A673 (cell line): ENCODE data around the gene ATF5. TPM values are rescaled to one million over a fixed set of nuclear protein-coding genes. Genes with fewer than 3 reads are reported as not detected.

Experiments used
- BruUV-seq: library from RNA; stranded (reverse); fragments of 400-500 nt; replicated peaks from 2 replicates; lab custom pipeline; 2021; lab: Mats Ljungman, UMichigan
- CTCF ChIA-PET: fragments of 300-600 bp; sonication (Branson Sonifier 250); formaldehyde crosslinking; loops from one replicate; lab custom pipeline; 2022; ENCODE audit warnings: antibody characterized with exemption; lab: Charles Lee
- POLR2A ChIA-PET: fragments of 300-600 bp; sonication (Branson Sonifier 250); formaldehyde crosslinking; loops from one replicate; lab custom pipeline; 2022; ENCODE audit warnings: antibody characterized with exemption; ENCODE audit not compliant: low non-redundant PET; lab: Charles Lee
- DNase-seq: peaks from one replicate; pipeline ENCODE4 v3.0.0-alpha.2; 2015; ENCODE audit warnings: low spot score
- H3K27ac ChIP-seq: fragments of 200-600 bp; sonication (generic); 2 replicates; pipeline ENCODE4 v1.5.1; 2016; ENCODE audit warnings: mixed run types, low read depth, mild to moderate bottlenecking, mixed read lengths, antibody characterized with exemption, low read length; ENCODE audit not compliant: poor library complexity, severe bottlenecking
- H3K27me3 ChIP-seq: fragments of 200-600 bp; sonication (generic); replicated peaks from 2 replicates; pipeline ENCODE4 v1.6.1; 2017; ENCODE audit warnings: mixed run types, low read depth, mild to moderate bottlenecking, mixed read lengths, antibody characterized with exemption, low read length; ENCODE audit not compliant: insufficient read depth, poor library complexity
- H3K36me3 ChIP-seq: fragments of 200-600 bp; sonication (generic); 2 replicates; pipeline ENCODE4 v1.6.1; 2016; ENCODE audit warnings: mixed run types, mild to moderate bottlenecking, mixed read lengths, antibody characterized with exemption, low read length; ENCODE audit not compliant: insufficient read depth, poor library complexity, severe bottlenecking
- H3K4me1 ChIP-seq: fragments of 200-600 bp; sonication (generic); 2 replicates; pipeline ENCODE4 v1.6.1; 2017; ENCODE audit warnings: mixed run types, mild to moderate bottlenecking, mixed read lengths, antibody characterized with exemption, low read length; ENCODE audit not compliant: insufficient read depth, poor library complexity, severe bottlenecking
- H3K4me3 ChIP-seq: fragments of 200-600 bp; sonication (generic); 2 replicates; pipeline ENCODE4 v1.5.1; 2016; ENCODE audit warnings: low read depth, mixed run types, mild to moderate bottlenecking, mixed read lengths, low read length; ENCODE audit not compliant: poor library complexity, severe bottlenecking
- H3K9me3 ChIP-seq: fragments of 200-600 bp; sonication (generic); 2 replicates; pipeline ENCODE4 v1.6.1; 2016; ENCODE audit warnings: mixed run types, low read depth, mild to moderate bottlenecking, mixed read lengths, antibody characterized with exemption, low read length; ENCODE audit not compliant: poor library complexity, severe bottlenecking
- EZH2 ChIP-seq: fragments of 200-600 bp; sonication (generic); IDR thresholded peaks from 2 replicates; pipeline ENCODE4 v1.6.1; 2017; ENCODE audit warnings: borderline replicate concordance, low read depth, mild to moderate bottlenecking, mixed read lengths, antibody characterized with exemption, low read length; ENCODE audit not compliant: poor library complexity, severe bottlenecking
- intact Hi-C: fragments of 100-400 bp; cut with micrococcal nuclease; formaldehyde crosslinking; loops from one replicate; pipeline ENCODE4 v1.10.0; 2022; ENCODE audit not compliant: unreplicated experiment
- total RNA-seq: library from RNA; stranded (reverse); gene quantifications from 2 replicates; pipeline ENCODE4 v1.2.3, GENCODE V29; 2021
- TF ChIP-seq, protein P1 (sequence below): fragments of 300-800, 200-600 bp; sonication (generic); conservative IDR thresholded peaks from 2 replicates; pipeline ENCODE4 v1.5.1; 2017; ENCODE audit warnings: low read depth, mild to moderate bottlenecking, antibody characterized with exemption, low read length, moderate library complexity, mixed read lengths

Gene ATF5
- total RNA-seq, 1 experiment from 2014 or later = 302 TPM

DNA sequence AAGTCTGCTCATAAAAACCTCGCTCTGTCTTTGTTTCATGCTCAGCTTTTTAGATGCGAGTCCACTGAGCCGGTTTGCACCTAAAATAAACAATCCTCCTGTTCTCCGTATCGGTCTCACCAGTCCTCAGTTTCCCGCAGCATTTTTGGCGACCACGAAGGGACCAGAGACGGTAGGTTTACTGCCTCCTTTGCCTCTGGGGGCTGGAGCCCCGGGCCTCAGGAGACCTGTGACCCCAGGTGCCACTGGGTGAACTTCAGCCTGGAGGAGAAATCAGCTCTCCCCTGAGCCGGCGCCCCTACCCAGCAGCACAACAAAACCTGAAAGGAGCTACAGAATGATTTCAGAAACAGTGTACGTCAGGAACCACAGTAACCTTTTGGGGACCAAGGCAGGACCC lies 23.9 kb downstream of the ATF5 start:
- no peaks in the 10 kb centered on the region for H3K27me3 ChIP-seq

DNA sequence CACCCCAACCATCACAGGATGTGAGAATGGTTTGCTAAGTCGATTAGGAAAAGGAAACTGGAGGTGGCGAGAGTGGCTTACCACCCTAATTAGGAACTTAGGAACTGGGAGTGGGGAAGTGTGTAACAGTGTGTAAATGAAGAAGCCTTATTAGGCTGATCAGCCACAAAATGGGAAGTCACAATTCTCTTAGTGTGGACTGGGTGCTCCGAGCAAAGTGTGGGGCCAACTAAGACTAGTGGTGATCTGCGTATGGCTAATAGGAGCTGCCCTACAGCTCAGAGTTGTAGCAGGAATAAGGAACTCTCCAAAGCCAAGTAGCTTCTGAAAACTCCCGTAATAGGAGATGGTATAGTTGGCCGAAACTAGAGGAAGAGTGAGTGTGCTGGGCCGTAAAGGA lies 24.4 kb downstream of the ATF5 start:
- TF ChIP-seq EZH2 = no peak
- TF ChIP-seq, protein P1, sequence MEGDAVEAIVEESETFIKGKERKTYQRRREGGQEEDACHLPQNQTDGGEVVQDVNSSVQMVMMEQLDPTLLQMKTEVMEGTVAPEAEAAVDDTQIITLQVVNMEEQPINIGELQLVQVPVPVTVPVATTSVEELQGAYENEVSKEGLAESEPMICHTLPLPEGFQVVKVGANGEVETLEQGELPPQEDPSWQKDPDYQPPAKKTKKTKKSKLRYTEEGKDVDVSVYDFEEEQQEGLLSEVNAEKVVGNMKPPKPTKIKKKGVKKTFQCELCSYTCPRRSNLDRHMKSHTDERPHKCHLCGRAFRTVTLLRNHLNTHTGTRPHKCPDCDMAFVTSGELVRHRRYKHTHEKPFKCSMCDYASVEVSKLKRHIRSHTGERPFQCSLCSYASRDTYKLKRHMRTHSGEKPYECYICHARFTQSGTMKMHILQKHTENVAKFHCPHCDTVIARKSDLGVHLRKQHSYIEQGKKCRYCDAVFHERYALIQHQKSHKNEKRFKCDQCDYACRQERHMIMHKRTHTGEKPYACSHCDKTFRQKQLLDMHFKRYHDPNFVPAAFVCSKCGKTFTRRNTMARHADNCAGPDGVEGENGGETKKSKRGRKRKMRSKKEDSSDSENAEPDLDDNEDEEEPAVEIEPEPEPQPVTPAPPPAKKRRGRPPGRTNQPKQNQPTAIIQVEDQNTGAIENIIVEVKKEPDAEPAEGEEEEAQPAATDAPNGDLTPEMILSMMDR = no peak
- Histone ChIP-seq H3K27me3 (no peaks in the 10 kb centered on the region), H3K4me1 (no peaks in the 10 kb centered on the region), H3K36me3 (no peaks in the 10 kb centered on the region), H3K27ac (no peak overlapping the region), H3K9me3 (no peaks in the 10 kb centered on the region), H3K4me3 (no peak overlapping the region)
- DNase-seq = no peak
- CTCF ChIA-PET = no interaction called here
- POLR2A ChIA-PET = no interaction called here
- no TSS peak for BruUV-seq
- intact Hi-C loops = no loop called here

More for the DNA sequence above, 23.9 kb downstream of the ATF5 start:
- intact Hi-C loops = no loop called here
- ChIA-PET CTCF (no interaction called here), POLR2A (no interaction called here)
- DNase-seq = no peak
- Histone ChIP-seq H3K4me3 (no peak overlapping the region), H3K4me1 (no peaks in the 10 kb centered on the region), H3K27ac (no peak overlapping the region), H3K36me3 (no peaks in the 10 kb centered on the region), H3K9me3 (no peaks in the 10 kb centered on the region)
- TF ChIP-seq EZH2 = no peak
- TF ChIP-seq, protein P1 = no peak
- no TSS peak for BruUV-seq

DNA sequence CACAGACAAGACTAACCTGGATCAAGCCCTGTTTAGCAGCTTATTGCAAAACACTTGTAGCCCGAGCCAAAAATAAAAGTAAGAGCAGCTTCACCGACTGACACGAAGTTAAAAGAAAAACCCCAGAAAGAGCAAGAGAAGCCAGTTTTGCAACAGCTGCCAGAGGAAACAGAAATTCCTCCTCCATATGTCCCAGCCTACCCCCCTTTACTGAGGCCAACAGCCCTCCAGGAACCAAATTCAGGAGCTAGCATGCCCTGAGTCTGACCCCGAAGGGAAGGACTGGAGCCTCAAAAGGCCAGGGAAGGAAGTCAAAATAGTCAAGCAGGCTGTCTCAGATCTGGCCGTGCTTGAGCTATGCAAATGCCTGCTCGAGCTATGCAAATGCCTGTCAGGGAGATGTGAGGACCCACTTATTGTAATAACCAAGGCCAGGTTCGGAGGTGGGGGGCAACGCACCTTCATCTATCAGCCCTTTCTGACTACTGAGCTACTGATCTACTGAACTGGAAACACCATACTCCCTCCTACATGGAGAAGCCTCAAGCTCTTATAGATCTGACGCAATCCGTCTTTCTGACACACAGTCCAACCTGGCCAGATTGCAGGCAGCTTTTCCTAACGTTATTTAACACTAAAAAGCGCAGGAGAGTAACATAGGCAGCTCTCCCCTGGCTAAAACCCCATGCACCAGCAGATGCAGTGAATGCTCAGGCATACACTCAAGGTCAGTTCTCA lies 25.3 kb downstream of the ATF5 start:
- Histone ChIP-seq H3K4me3 (no peak overlapping the region), H3K4me1 (no peaks in the 10 kb centered on the region), H3K27ac (no peak overlapping the region), H3K36me3 (no peaks in the 10 kb centered on the region), H3K27me3 (no peaks in the 10 kb centered on the region), H3K9me3 (no peaks in the 10 kb centered on the region)
- DNase-seq = no peak
- no TSS peak for BruUV-seq
- TF ChIP-seq, protein P1 = no peak
- TF ChIP-seq EZH2 = no peak
- intact Hi-C loops = no loop called here
- ChIA-PET POLR2A (no interaction called here), CTCF (no interaction called here)
